ENCODE data around the gene FSIP1. TPM values are rescaled to one million over a fixed set of nuclear protein-coding genes. Genes with fewer than 3 reads are reported as not detected.

Gene FSIP1
- total and polyA plus RNA-seq, 9 of the 15 experiments (the other 6 are each of a cell fraction or from before 2014, with no cell fraction given) = 0.07 to 0.51 (median 0.29) TPM

DNA sequence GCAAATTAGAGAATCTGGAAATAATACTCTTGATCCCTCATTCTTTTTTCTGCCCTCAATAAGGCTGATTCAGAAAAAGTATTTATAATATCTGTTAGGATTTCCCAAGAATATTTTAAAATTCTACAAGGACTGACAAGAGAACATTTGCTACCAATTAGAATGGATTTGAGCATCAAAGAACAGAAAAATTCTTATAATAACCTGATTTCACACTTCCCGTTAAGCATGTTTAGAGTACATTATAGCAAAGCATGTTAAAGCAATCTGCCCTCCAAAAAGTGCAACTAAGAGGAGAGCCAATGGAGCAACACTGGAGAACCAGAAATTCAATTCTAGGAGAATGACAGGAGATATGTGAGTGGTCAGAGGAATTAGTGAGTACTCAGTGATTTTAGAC, 144.6 kb downstream of the FSIP1 start:
- Histone ChIP-seq H3K4me1 (replicated peaks in 1 of 2; ENCODE audit: control insufficient read depth in 2 of 2, insufficient read depth in 2 of 2, low read length in 2 of 2) (no peaks in the 10 kb centered on the region), H3K9ac (ENCODE audit: insufficient read depth in 1 of 2, low read depth in 2 of 2, low read length in 2 of 2) (no peak overlapping the region), H3K9me3 (replicated peaks; ENCODE audit: control insufficient read depth, insufficient read depth, low read depth, low read length) (no peaks in the 10 kb centered on the region), H4K20me1 (replicated peaks; ENCODE audit: control insufficient read depth, insufficient read depth, low read length) (no peaks in the 10 kb centered on the region), H3K4me3 (no peak overlapping the region), H3K36me3 (ENCODE audit: control insufficient read depth, insufficient read depth, low read length) (no peaks in the 10 kb centered on the region), H3K79me2 (ENCODE audit: control insufficient read depth, insufficient read depth, low read length) (no peaks in the 10 kb centered on the region), H3K27ac (ENCODE audit: extremely low read depth, low read depth, low read length) (no peak overlapping the region), H3K4me2 (ENCODE audit: insufficient read depth, low read length) (no peak overlapping the region), H2AFZ (ENCODE audit: low read depth, low read length) (no peak overlapping the region), H3K9me1 (ENCODE audit: control insufficient read depth, insufficient read depth, low read length) (no peaks in the 10 kb centered on the region), H3K27me3 (ENCODE audit: control insufficient read depth in 2 of 2, insufficient read depth in 2 of 2, low read length in 2 of 2) (peaks cover 7 to 30% of the 10 kb centered on the region in 2 experiments; a peak in 4 of 5 replicates)
- no peak for TF ChIP-seq RCOR1 (IDR thresholded peaks at IDR 0.05; ENCODE audit: borderline replicate concordance in 1 of 2, low read depth in 2 of 2, low read length in 2 of 2)
- no peak for TF ChIP-seq ID3 (CRISPR knock-in tag; IDR thresholded peaks at IDR 0.05)
- TF ChIP-seq ID3 (tag; IDR thresholded peaks at IDR 0.05) = no peak
- no peak for TF ChIP-seq MAFK (IDR thresholded peaks at IDR 0.05; ENCODE audit: low read length)
- no peak for TF ChIP-seq MTF1 (CRISPR knock-in tag; IDR thresholded peaks at IDR 0.05; ENCODE audit: borderline replicate concordance)
- TF ChIP-seq ZNF431 (CRISPR knock-in tag; IDR thresholded peaks at IDR 0.05) = no peak
- no peak for TF ChIP-seq JUND (IDR thresholded peaks at IDR 0.05; ENCODE audit: borderline replicate concordance, low read depth, low read length)
- TF ChIP-seq JUND (tag; IDR thresholded peaks at IDR 0.05; ENCODE audit: borderline replicate concordance, low read depth, low read length) = no peak
- TF ChIP-seq, protein P1, sequence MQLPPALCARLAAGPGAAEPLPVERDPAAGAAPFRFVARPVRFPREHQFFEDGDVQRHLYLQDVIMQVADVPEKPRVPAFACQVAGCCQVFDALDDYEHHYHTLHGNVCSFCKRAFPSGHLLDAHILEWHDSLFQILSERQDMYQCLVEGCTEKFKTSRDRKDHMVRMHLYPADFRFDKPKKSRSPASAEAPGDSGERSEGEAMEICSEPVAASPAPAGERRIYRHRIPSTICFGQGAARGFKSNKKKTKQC (CRISPR knock-in tag; IDR thresholded peaks at IDR 0.05) = no peak
- TF ChIP-seq ATF4 (CRISPR knock-in tag; IDR thresholded peaks at IDR 0.05) = no peak
- TF ChIP-seq ETV5 (CRISPR knock-in tag; IDR thresholded peaks at IDR 0.05; ENCODE audit: low read depth) = no peak
- no peak for TF ChIP-seq SREBF2 (CRISPR knock-in tag; IDR thresholded peaks at IDR 0.05)
- in situ Hi-C loops (cut with MboI) = no loop called here
- intact Hi-C loops (cut with micrococcal nuclease) = no loop called here
- DNase-seq (ENCODE audit: extremely low read depth in 1 of 4, low spot score in 3 of 4) (no peak), FAIRE-seq (no peak), ATAC-seq (no peak)
- CTCF ChIA-PET (ENCODE audit: low intra/inter-chr PET ratio) = no interaction called here
- BruUV-seq (replicated peaks) = no TSS peak
- WGBS (ENCODE audit: insufficient coverage, low coverage, missing lambda C conversion rate) = 0% methylated on average over 1 of the region's 1 CpG
- POLR2A ChIA-PET = interaction anchor here (0.6 kb wide), 1 partner anchor 224 kb away, joined by 4 read pairs; no protein-coding TSS in a partner anchor

All from K562 (cell line).